GM12878 (cell line): ENCODE measurements around the gene GPRIN1. TPM values are rescaled to one million over a fixed set of nuclear protein-coding genes. Genes with fewer than 3 reads are reported as not detected.

Experiments used
- BACH1 ChIP-seq: fragments of 450-650 bp; IDR thresholded peaks from 2 replicates; pipeline ENCODE4 v1.6.1; 2017; ENCODE audit warnings: mild to moderate bottlenecking, borderline replicate concordance
- BCLAF1 ChIP-seq: fragments of 450-650 bp; IDR thresholded peaks from 2 replicates; pipeline ENCODE4 v1.6.1; 2017; ENCODE audit warnings: antibody characterized with exemption, mild to moderate bottlenecking, moderate library complexity
- BMI1 ChIP-seq: fragments of 450-650 bp; IDR thresholded peaks from 2 replicates; pipeline ENCODE4 v1.6.1; 2016; ENCODE audit warnings: mild to moderate bottlenecking, moderate library complexity, borderline replicate concordance
- E2F8 ChIP-seq: fragments of 450-650 bp; IDR thresholded peaks from 2 replicates; pipeline ENCODE4 v1.6.1; 2018; ENCODE audit warnings: mild to moderate bottlenecking, low read depth, moderate library complexity; ENCODE audit not compliant: partially characterized antibody
- EGR1 ChIP-seq, 2 experiments: IDR thresholded peaks; 1 replicate in 1 of 2; 2 replicates in 1 of 2; pipeline ENCODE4 v1.6.1; 2011 to 2012; ENCODE audit warnings: low read depth in 2 of 2, low read length in 2 of 2, borderline replicate concordance in 1 of 2, mild to moderate bottlenecking in 1 of 2, moderate library complexity in 1 of 2
- IKZF2 ChIP-seq, 2 experiments: fragments of 450-650 bp; IDR thresholded peaks; 2 replicates each; pipeline ENCODE4 v1.6.1; 2017; ENCODE audit warnings: mild to moderate bottlenecking in 2 of 2, moderate library complexity in 2 of 2
- JUND ChIP-seq: IDR thresholded peaks from 2 replicates; pipeline ENCODE4 v1.6.1; 2012; ENCODE audit warnings: low read depth, mild to moderate bottlenecking, low read length, improper control_type of control experiment, moderate library complexity
- MTA2 ChIP-seq: fragments of 450-650 bp; IDR thresholded peaks from 2 replicates; pipeline ENCODE4 v1.6.1; 2016; ENCODE audit warnings: low read depth, mild to moderate bottlenecking, moderate library complexity
- PKNOX1 ChIP-seq: fragments of 450-650 bp; IDR thresholded peaks from 2 replicates; pipeline ENCODE4 v1.6.1; 2016; ENCODE audit warnings: mild to moderate bottlenecking
- RAD21 ChIP-seq: IDR thresholded peaks from 2 replicates; pipeline ENCODE4 v1.6.1; 2011; ENCODE audit warnings: mild to moderate bottlenecking, low read depth, low read length, moderate library complexity; ENCODE audit not compliant: insufficient read depth
- RB1 ChIP-seq: fragments of 450-650 bp; formaldehyde crosslinking; IDR thresholded peaks from 2 replicates; pipeline ENCODE4 v1.6.1; 2017; ENCODE audit warnings: mild to moderate bottlenecking, borderline replicate concordance
- STAT3 ChIP-seq: IDR thresholded peaks from 2 replicates; pipeline ENCODE4 v1.6.1; 2011; ENCODE audit warnings: low read depth, low read length, improper control_type of control experiment
- TARDBP ChIP-seq: IDR thresholded peaks from 2 replicates; pipeline ENCODE4 v1.6.1; 2016; ENCODE audit warnings: borderline replicate concordance
- TCF7 ChIP-seq: IDR thresholded peaks from 2 replicates; pipeline ENCODE4 v1.6.1; 2014; ENCODE audit warnings: antibody characterized with exemption, borderline replicate concordance
- ZBTB11 ChIP-seq: fragments of 450-650 bp; formaldehyde crosslinking; IDR thresholded peaks from 2 replicates; pipeline ENCODE4 v1.5.0; 2022; ENCODE audit warnings: mild to moderate bottlenecking, missing genetic modification characterization
- polyA plus RNA-seq, 11 experiments: library from polyadenylated mRNA; depleted of rRNA in 4 of 11; unstranded in 6 of 11; stranded (reverse) in 5 of 11; fragments of >200 nt; fragmentation: Nextera tagmentation in 4 of 11; fragmentation: Illumina TruSeq in 1 of 11; extraction: Ambion mirVana in 4 of 11; extraction: Trizol in 1 of 11; gene quantifications; 1 replicate in 1 of 11; 2 replicates in 10 of 11; pipeline versions ENCODE4 v1.2.1 to v1.2.3, GENCODE V29; 2011 to 2016; ENCODE audit warnings: inconsistent platforms in 2 of 11, missing spikeins in 2 of 11, low read depth in 1 of 11
- total RNA-seq, 4 experiments: library from RNA; depleted of rRNA in 3 of 4; stranded (reverse); fragments of >200 nt in 3 of 4; fragmentation: Illumina TruSeq in 1 of 4; extraction: Trizol in 1 of 4; gene quantifications; 2 replicates each; pipeline versions ENCODE4 v1.2.1 to v1.2.3, GENCODE V29; 2013 to 2021

GPRIN1 gene
- total and polyA plus RNA-seq, 10 of the 15 experiments (the other 5 are each of a cell fraction or from before 2014, with no cell fraction given) = 0.52 to 16.3 (median 4.5) TPM

- TF ChIP-seq E2F8 = no peak
- TF ChIP-seq PKNOX1 = peak; percentile 24; the same call in 1 of the 2 replicates
- TF ChIP-seq TARDBP = no peak
- TF ChIP-seq IKZF2 (IDR thresholded peaks at IDR 0.05) = no peak
- peak; percentile 75; the same call in 1 of the 2 replicates for TF ChIP-seq RB1
- TF ChIP-seq JUND = no peak
- TF ChIP-seq RAD21 = peak; percentile 43; the same call in 1 of the 2 replicates
- peak; percentile 32 to 79; a peak in 2 of 3 replicates for TF ChIP-seq EGR1 (IDR thresholded peaks at IDR 0.05; ENCODE audit: borderline replicate concordance in 1 of 2, low read depth in 2 of 2, low read length in 2 of 2)
- TF ChIP-seq BMI1 = no peak
- no peak for TF ChIP-seq BCLAF1
- no peak for TF ChIP-seq ZBTB11 (CRISPR knock-in tag)
- peak; percentile 68 for TF ChIP-seq BACH1
- no peak for TF ChIP-seq STAT3
- no peak for TF ChIP-seq MTA2
- no peak for TF ChIP-seq TCF7
These were observed 37.3 kb upstream of the GPRIN1 start, which contains the start of gene TSPAN17 (continued) for GRCh38 chr5:176647030-176647842.
